Left lung (tissue), 10 donors: ENCODE results near the gene CRYBA2. TPM values are rescaled to one million over a fixed set of nuclear protein-coding genes. Genes with fewer than 3 reads are reported as not detected.

Experiments used
- ATAC-seq: fragments of 200-7000 bp; cut with Tn5 transposase; one replicate; pipeline ENCODE4 v1.9.1; 2020; ENCODE audit warnings: moderate library complexity
- DNase-seq, 4 donors: peaks; one replicate each; pipeline ENCODE4 v3.0.0-alpha.2; 2013 to 2020
- H3K27ac ChIP-seq, 2 donors: fragments of 200-600 bp; sonication (generic) in 1 of 2; one replicate each; pipeline versions ENCODE4 v1.5.0 to v1.8.0; 2020 to 2021
- H3K27me3 ChIP-seq, 2 donors: fragments of 200-600 bp; sonication (generic) in 1 of 2; one replicate each; pipeline versions ENCODE4 v1.5.0 to v1.8.0; 2020 to 2021
- H3K36me3 ChIP-seq, 2 donors: fragments of 200-600 bp; sonication (generic) in 1 of 2; one replicate each; pipeline versions ENCODE4 v1.5.0 to v1.8.0; 2020 to 2021
- H3K4me1 ChIP-seq, 2 donors: fragments of 200-600 bp; one replicate each; pipeline ENCODE4 v1.8.0; 2021
- H3K4me3 ChIP-seq, 2 donors: fragments of 200-600 bp; sonication (generic) in 1 of 2; one replicate each; pipeline versions ENCODE4 v1.5.0 to v1.8.0; 2020 to 2021; ENCODE audit warnings: mild to moderate bottlenecking in 1 of 2
- H3K9me3 ChIP-seq, 2 donors: fragments of 200-600 bp; sonication (generic) in 1 of 2; one replicate each; pipeline versions ENCODE4 v1.5.0 to v1.8.0; 2020 to 2021
- intact Hi-C, 2 donors: fragments of 100-400 bp; cut with DNase I; formaldehyde crosslinking; loops; one replicate each; pipeline versions ENCODE4 v1.11.2 to v1.14.2; 2022
- polyA plus RNA-seq, 6 donors: library from polyadenylated mRNA; unstranded; fragments of 120-200 nt; gene quantifications; one replicate each; pipeline ENCODE4 v1.2.1, GENCODE V29; 2013; ENCODE audit not compliant: insufficient read length in 6 of 6
- total RNA-seq, 2 donors: library from RNA; stranded (reverse); fragmentation: NEBNext Ultra II Directional; extraction: Animal tissue kit (Norgen Biotek cat#: 25700); gene quantifications; one replicate each; pipeline ENCODE4 v1.2.1, GENCODE V29; 2021
- TF ChIP-seq, protein P1 (sequence below), 2 donors: fragments of 200-600 bp; sonication (generic) in 1 of 2; IDR thresholded peaks; one replicate each; pipeline versions ENCODE4 v1.5.0 to v1.8.0; 2021; ENCODE audit warnings: antibody characterized with exemption in 2 of 2
- donor health status: DM: no; HTN: yes; CAD: no.
- donor health status: DM: no; HTN: no; CAD: no.

The CRYBA2 gene
- total and polyA plus RNA-seq, 8 donors: 0.22 TPM; not detected in 7

DNA sequence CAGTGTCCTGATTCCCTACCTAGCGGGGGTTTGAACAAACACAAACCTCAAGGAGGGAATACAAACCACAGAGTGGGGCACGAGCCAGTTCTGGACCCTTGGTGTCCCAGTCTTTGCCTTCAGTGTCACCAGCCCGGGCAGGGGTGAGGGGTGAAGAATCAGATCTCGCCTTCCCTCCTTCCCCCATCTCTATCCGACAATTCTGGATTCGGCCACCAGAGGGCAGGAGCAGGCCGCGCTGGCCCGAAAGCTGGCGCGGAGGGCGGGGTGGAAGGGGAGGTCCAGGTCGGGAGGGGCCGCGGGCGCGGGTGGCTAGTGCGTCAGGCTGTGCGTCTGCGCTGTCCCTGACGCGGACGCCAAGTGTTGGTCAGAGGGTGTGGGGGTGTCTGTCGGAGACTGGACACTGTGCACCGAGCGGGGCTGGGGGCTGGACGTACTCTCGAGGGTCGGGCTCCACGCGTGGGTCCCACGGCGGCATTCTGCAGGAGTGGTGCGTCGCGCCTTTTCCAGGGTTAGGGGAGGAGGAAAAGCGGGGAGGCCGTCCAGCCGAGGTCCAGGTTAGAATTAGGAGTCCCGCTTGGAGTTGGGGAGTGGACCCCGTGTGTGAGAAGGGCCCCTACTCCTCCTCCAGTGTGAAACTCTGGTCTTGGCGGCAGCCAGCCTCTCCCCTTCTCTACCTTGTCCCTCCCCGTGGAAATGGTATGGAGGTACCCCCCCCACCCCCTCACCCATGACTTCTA is 2.9 kb upstream of the CRYBA2 start:
- H3K27ac ChIP-seq: no peak overlapping the region
- TF ChIP-seq, protein P1, sequence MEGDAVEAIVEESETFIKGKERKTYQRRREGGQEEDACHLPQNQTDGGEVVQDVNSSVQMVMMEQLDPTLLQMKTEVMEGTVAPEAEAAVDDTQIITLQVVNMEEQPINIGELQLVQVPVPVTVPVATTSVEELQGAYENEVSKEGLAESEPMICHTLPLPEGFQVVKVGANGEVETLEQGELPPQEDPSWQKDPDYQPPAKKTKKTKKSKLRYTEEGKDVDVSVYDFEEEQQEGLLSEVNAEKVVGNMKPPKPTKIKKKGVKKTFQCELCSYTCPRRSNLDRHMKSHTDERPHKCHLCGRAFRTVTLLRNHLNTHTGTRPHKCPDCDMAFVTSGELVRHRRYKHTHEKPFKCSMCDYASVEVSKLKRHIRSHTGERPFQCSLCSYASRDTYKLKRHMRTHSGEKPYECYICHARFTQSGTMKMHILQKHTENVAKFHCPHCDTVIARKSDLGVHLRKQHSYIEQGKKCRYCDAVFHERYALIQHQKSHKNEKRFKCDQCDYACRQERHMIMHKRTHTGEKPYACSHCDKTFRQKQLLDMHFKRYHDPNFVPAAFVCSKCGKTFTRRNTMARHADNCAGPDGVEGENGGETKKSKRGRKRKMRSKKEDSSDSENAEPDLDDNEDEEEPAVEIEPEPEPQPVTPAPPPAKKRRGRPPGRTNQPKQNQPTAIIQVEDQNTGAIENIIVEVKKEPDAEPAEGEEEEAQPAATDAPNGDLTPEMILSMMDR (IDR thresholded peaks at IDR 0.05): peak; percentile 82 to 88

DNA sequence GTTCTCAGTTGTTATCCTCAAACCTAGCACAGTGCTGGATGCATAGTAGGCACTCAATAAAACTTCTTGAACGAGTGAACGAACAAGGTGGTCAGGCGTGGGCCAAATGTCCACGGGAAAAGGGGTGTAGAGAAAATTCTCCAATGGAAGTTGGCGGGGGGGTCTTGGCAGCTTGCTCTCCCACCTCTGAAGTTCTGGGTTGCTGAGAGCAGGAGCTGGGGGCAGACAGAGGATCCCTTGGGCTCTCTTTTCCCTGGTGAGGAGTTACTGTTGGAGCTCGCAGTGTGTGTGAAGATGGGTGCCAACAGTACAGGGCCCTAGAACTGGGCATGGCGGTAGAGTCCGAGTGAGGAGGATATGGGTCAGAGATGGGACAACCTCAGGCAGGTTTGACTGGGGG is 2.3 kb upstream of the CRYBA2 start:
- Histone ChIP-seq H3K36me3 (no peaks in the 10 kb centered on the region), H3K27ac (no peak overlapping the region), H3K27me3 (peaks cover 66 to 100% of the 10 kb centered on the region in 2 donors), H3K9me3 (no peaks in the 10 kb centered on the region), H3K4me3 (no peak overlapping the region), H3K4me1 (peaks cover 8 to 26% of the 10 kb centered on the region in 2 donors)
- ATAC-seq (no peak), DNase-seq (no peak)
- intact Hi-C loops: no loop called here
- TF ChIP-seq, protein P1 (IDR thresholded peaks at IDR 0.05): no peak

More for the DNA sequence above, 2.9 kb upstream of the CRYBA2 start:
- intact Hi-C loops: no loop called here
- no peaks in the 10 kb centered on the region for H3K36me3 ChIP-seq
- H3K27me3 ChIP-seq: peaks cover 66 to 100% of the 10 kb centered on the region in 2 donors
- H3K4me3 ChIP-seq: peak overlapping the region; percentile 15 to 20
- ATAC-seq (peak; percentile 96), DNase-seq (peak; percentile 54 to 95 (median 87))
- H3K9me3 ChIP-seq: no peaks in the 10 kb centered on the region
- H3K4me1 ChIP-seq: peaks cover 8 to 26% of the 10 kb centered on the region in 2 donors

DNA sequence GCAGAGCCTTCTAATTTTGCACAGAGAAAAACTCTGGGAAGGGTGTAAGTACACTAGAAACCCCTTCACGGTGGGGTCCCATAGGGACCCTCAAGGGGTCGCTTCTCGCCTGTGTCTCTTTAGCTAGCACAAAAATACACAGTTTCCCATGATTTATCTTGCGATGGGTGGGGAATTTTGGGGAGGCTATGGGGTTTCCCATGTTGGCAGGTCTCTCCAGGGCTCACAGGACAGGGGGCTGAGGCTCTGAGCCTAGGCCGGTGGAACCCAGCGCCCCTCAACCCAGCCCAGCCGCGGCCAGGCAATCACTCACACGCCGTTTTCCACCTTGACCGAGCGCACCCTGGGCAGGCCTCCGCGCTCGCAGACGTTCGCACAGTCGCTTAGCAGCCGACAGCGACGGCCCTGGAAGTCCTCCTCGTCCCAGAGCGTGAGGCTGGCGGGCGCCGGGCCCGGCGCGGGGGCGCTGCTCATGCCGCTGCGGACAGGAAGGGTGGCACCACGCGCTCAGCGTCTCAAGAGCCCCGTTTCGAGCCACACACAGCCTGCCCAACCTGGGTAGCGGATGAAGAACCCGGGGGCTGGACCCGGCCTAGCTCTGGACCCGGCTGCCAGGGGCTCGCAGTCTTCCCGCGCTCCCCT is 398 bp downstream of the CRYBA2 start:
- peaks cover 85 to 100% of the 10 kb centered on the region in 2 donors for H3K27me3 ChIP-seq

DNA sequence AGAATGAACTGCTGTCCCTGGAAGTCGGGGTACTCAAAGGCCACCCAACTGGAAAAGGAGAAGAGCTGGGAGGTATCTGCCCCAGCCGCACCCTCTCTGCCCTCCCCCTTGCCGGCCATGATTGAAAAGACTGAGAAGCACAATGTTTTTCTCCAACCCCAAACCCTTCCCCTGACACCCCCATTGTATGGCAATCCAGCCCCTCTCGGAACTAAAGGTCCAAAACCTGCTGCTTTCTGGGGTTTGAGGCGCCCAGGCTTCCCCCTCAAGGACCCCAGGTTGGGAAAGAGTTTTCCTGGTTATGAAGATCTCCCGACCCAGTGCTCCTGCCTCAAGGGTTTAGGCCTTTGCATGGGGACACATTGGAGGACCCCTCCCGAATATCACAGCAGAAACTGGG is 1.0 kb downstream of the CRYBA2 start:
- peaks cover 8 to 26% of the 10 kb centered on the region in 2 donors for H3K4me1 ChIP-seq
- H3K36me3 ChIP-seq: no peaks in the 10 kb centered on the region
- H3K4me3 ChIP-seq: no peak overlapping the region
- no peak overlapping the region for H3K27ac ChIP-seq
- H3K27me3 ChIP-seq: peaks cover 92 to 100% of the 10 kb centered on the region in 2 donors
- ATAC-seq (no peak), DNase-seq (no peak)
- TF ChIP-seq, protein P1 (IDR thresholded peaks at IDR 0.05): no peak
- intact Hi-C loops: no loop called here
- no peaks in the 10 kb centered on the region for H3K9me3 ChIP-seq

More for the DNA sequence above, 398 bp downstream of the CRYBA2 start:
- no peak for ATAC-seq
- no peak overlapping the region for H3K27ac ChIP-seq
- peaks cover 8 to 26% of the 10 kb centered on the region in 2 donors for H3K4me1 ChIP-seq
- no peaks in the 10 kb centered on the region for H3K9me3 ChIP-seq
- TF ChIP-seq, protein P1 (IDR thresholded peaks at IDR 0.05): no peak
- H3K36me3 ChIP-seq: no peaks in the 10 kb centered on the region
- intact Hi-C loops: no loop called here
- DNase-seq: peak in 1 of 4 donors; percentile 72
- peak overlapping the region in 1 of 2 donors; percentile 31 for H3K4me3 ChIP-seq

DNA sequence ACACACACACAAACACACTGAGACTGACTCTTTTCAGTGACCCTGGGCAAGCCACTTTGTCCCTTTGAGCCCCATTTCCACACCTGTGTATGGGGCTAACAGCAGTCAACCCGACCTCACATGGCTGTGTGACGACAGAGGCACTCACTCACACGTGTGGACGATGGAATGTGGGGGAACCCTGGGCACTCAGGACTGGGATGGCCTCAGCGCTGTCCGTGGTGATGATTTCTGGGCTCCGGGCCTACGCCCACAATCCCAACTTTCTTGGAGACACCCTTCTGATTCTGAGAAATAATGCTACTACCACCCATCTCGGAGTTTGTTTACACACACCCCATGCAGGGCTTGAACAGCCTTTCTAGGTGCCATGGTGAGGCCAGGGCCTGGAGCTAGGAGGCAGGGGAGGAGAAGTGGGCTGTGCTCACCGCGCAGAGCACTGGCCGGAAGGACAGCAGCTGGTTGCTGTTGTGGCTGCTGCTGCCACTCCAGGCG is 1.5 kb downstream of the CRYBA2 start:
- Histone ChIP-seq H3K27me3 (peaks cover 96 to 100% of the 10 kb centered on the region in 2 donors), H3K4me3 (no peak overlapping the region), H3K9me3 (no peaks in the 10 kb centered on the region), H3K4me1 (peaks cover 8 to 26% of the 10 kb centered on the region in 2 donors), H3K27ac (no peak overlapping the region), H3K36me3 (no peaks in the 10 kb centered on the region)
- ATAC-seq: no peak
- intact Hi-C loops: no loop called here
- TF ChIP-seq, protein P1 (IDR thresholded peaks at IDR 0.05): no peak
- no peak for DNase-seq
